HL-60 (cell line): ENCODE results near the gene DNAJC5G.

Source experiments
- DNase-seq, 2 experiments: peaks; one replicate each; pipeline ENCODE4 v3.0.0-alpha.2; 2010 to 2020; ENCODE audit warnings: low read depth in 1 of 2, low spot score in 1 of 2
- H3K27ac ChIP-seq: fragments of 250-450 bp; sonication (Bioruptor Pico); replicated peaks from 2 replicates; pipeline ENCODE4 v1.5.1; 2020; ENCODE audit warnings: mild to moderate bottlenecking, moderate library complexity
- H3K27me3 ChIP-seq: fragments of 250-450 bp; sonication (Bioruptor Pico); 2 replicates; pipeline ENCODE4 v1.5.1; 2021; ENCODE audit warnings: mild to moderate bottlenecking, moderate library complexity; ENCODE audit not compliant: insufficient read depth, poor library complexity, severe bottlenecking
- H3K4me3 ChIP-seq: replicated peaks from 2 replicates; pipeline ENCODE4 v1.5.1; 2011; ENCODE audit warnings: mild to moderate bottlenecking, control low read depth, low read length; ENCODE audit not compliant: insufficient read depth
- CTCF ChIP-seq: IDR thresholded peaks from one replicate; pipeline ENCODE4 v1.5.1; 2011; ENCODE audit warnings: low read length, control low read depth, inconsistent platforms; ENCODE audit not compliant: insufficient read depth
- GABPA ChIP-seq: IDR thresholded peaks from 2 replicates; pipeline ENCODE4 v1.6.1; 2012; ENCODE audit warnings: low read depth
- POLR2AphosphoS5 ChIP-seq: IDR thresholded peaks from 2 replicates; pipeline ENCODE4 v1.6.1; 2012; ENCODE audit warnings: low read depth
- REST ChIP-seq: IDR thresholded peaks from 2 replicates; pipeline ENCODE4 v1.6.1; 2012; ENCODE audit warnings: low read depth; ENCODE audit not compliant: insufficient replicate concordance
- SPI1 ChIP-seq: IDR thresholded peaks from 2 replicates; pipeline ENCODE4 v1.6.1; 2012; ENCODE audit warnings: low read depth, mild to moderate bottlenecking, borderline replicate concordance

Gene DNAJC5G

GRCh38 chr2:27303093-27304025, 28.1 kb downstream of the DNAJC5G start:
- H3K4me3 ChIP-seq, result peak overlapping the region; percentile 23
- TF ChIP-seq SPI1 (no peak), GABPA (no peak), CTCF (peak; percentile 74), POLR2AphosphoS5 (no peak), REST (no peak)
- no peak overlapping the region for H3K27ac ChIP-seq
- H3K27me3 ChIP-seq, result peaks cover 12% of the 10 kb centered on the region
- peak; percentile 60 to 74 for DNase-seq

- DNase-seq, result no peak
- no peak overlapping the region for H3K27ac ChIP-seq
- peaks cover 12% of the 10 kb centered on the region for H3K27me3 ChIP-seq
- TF ChIP-seq GABPA (no peak), SPI1 (no peak), POLR2AphosphoS5 (no peak), REST (no peak), CTCF (no peak)
- H3K4me3 ChIP-seq, result no peak overlapping the region
Observed at GRCh38 chr2:27304488-27305240, 29.4 kb downstream of the DNAJC5G start.

GRCh38 chr2:27305516-27305915, 30.3 kb downstream of the DNAJC5G start:
- no peak overlapping the region for H3K27ac ChIP-seq
- no peak for DNase-seq
- H3K27me3 ChIP-seq, result peaks cover 12% of the 10 kb centered on the region
- no peak overlapping the region for H3K4me3 ChIP-seq
- no peak for TF ChIP-seq REST
- TF ChIP-seq GABPA, result no peak
- TF ChIP-seq CTCF, result no peak
- TF ChIP-seq SPI1, result no peak
- no peak for TF ChIP-seq POLR2AphosphoS5
